HepG2 (cell line): ENCODE data around the gene ATP8A1. TPM values are rescaled to one million over a fixed set of nuclear protein-coding genes. Genes with fewer than 3 reads are reported as not detected.
A peak's percentile ranks its signal among the peaks of the same experiment; 100 is the strongest.

ENCODE experiments used
- ATAC-seq: fragments of 200-7000 bp; cut with Tn5 transposase; 3 replicates; pipeline ENCODE4 v1.9.1; 2020; ENCODE audit warnings: mild to moderate bottlenecking, moderate library complexity
- BruUV-seq: library from RNA; stranded (reverse); fragments of 400-500 nt; replicated peaks from 2 replicates; lab custom pipeline; 2021; lab: Mats Ljungman, UMichigan
- CTCF ChIA-PET: fragments of 300-600 bp; formaldehyde crosslinking; extraction: SDS; loops from one replicate; lab custom pipeline; 2021; ENCODE audit warnings: low total read pairs, inconsistent platforms, low intra/inter-chr PET ratio; lab: Yijun Ruan, JAX
- POLR2A ChIA-PET: fragments of 350-600 bp; sonication (Branson Sonifier 250); formaldehyde crosslinking; loops from one replicate; lab custom pipeline; 2020; ENCODE audit warnings: antibody characterized with exemption, inconsistent platforms; lab: Yijun Ruan, JAX
- DNase-seq: peaks from one replicate; pipeline ENCODE4 v3.0.0-alpha.2; 2015; ENCODE audit warnings: low spot score
- FAIRE-seq: peaks from 3 replicates; lab custom pipeline; 2011; peaks lifted over from hg19 to GRCh38; lab: Jason Lieb, UNC
- H2AFZ ChIP-seq: one replicate; pipeline ENCODE4 v1.6.1; 2011; ENCODE audit warnings: low read length, inconsistent platforms
- H3K27ac ChIP-seq: fragments of 300-600 bp; 3 replicates; pipeline ENCODE4 v1.8.0; 2011; ENCODE audit warnings: mixed run types, mild to moderate bottlenecking, mixed read lengths, low read length, inconsistent platforms; ENCODE audit not compliant: insufficient read depth; ENCODE audit errors: extremely low read length
- H3K27me3 ChIP-seq, 2 experiments: fragments of 200-600 bp in 1 of 2; 2 replicates in 1 of 2; 3 replicates in 1 of 2; pipeline versions ENCODE4 v1.6.0 to v1.8.0; 2011; ENCODE audit warnings: low read length in 2 of 2, mild to moderate bottlenecking in 2 of 2, moderate library complexity in 2 of 2, inconsistent platforms in 1 of 2; ENCODE audit not compliant: insufficient read depth in 2 of 2, control insufficient read depth in 1 of 2
- H3K36me3 ChIP-seq, 2 experiments: fragments of 200-600 bp in 1 of 2; replicated peaks in 1 of 2; 2 replicates in 1 of 2; 3 replicates in 1 of 2; pipeline versions ENCODE4 v1.5.1 to v1.8.0; 2011; ENCODE audit warnings: low read length in 2 of 2, inconsistent platforms in 1 of 2; ENCODE audit not compliant: insufficient read depth in 2 of 2, control insufficient read depth in 1 of 2
- H3K4me1 ChIP-seq: 2 replicates; pipeline ENCODE4 v1.5.1; 2012; ENCODE audit warnings: low read length, inconsistent platforms; ENCODE audit not compliant: insufficient read depth
- H3K4me2 ChIP-seq: 2 replicates; pipeline ENCODE4 v1.6.0; 2011; ENCODE audit warnings: low read depth, low read length, inconsistent platforms
- H3K4me3 ChIP-seq, 3 experiments: fragments of 200-600 bp in 1 of 3; sonication (generic), shearing (Covaris generic) in 1 of 3; replicated peaks in 1 of 3; 2 replicates each; pipeline ENCODE4 v1.5.1; 2011 to 2016; ENCODE audit warnings: low read length in 3 of 3, inconsistent platforms in 2 of 3, low read depth in 2 of 3, mild to moderate bottlenecking in 2 of 3, control low read depth in 1 of 3, mixed read lengths in 1 of 3; ENCODE audit not compliant: insufficient read depth in 1 of 3
- H3K79me2 ChIP-seq: one replicate; pipeline ENCODE4 v1.6.1; 2011; ENCODE audit warnings: low read length, inconsistent platforms; ENCODE audit not compliant: insufficient read depth
- H3K9ac ChIP-seq: 2 replicates; pipeline ENCODE4 v1.6.0; 2011; ENCODE audit warnings: mild to moderate bottlenecking, low read depth, low read length, inconsistent platforms; ENCODE audit not compliant: insufficient read depth
- H3K9me3 ChIP-seq: 2 replicates; pipeline ENCODE4 v1.5.1; 2012; ENCODE audit warnings: mild to moderate bottlenecking, low read length
- H4K20me1 ChIP-seq: 2 replicates; pipeline ENCODE4 v1.6.0; 2011; ENCODE audit warnings: inconsistent platforms, mild to moderate bottlenecking, low read length, moderate library complexity; ENCODE audit not compliant: insufficient read depth
- ATF5 ChIP-seq: sonication (generic); formaldehyde crosslinking; IDR thresholded peaks from 2 replicates; pipeline ENCODE4 v1.4.0; 2020; ENCODE audit warnings: mild to moderate bottlenecking, low read depth, missing genetic modification reagents
- BATF2 ChIP-seq: sonication (generic); formaldehyde crosslinking; IDR thresholded peaks from 2 replicates; pipeline ENCODE4 v1.8.0; 2022; ENCODE audit warnings: mild to moderate bottlenecking, missing genetic modification reagents, moderate library complexity
- E2F5 ChIP-seq: sonication (generic); formaldehyde crosslinking; conservative IDR thresholded peaks from 2 replicates; pipeline ENCODE4 v1.4.0; 2020; ENCODE audit warnings: missing genetic modification reagents
- HNF1B ChIP-seq: sonication (generic); formaldehyde crosslinking; IDR thresholded peaks from 2 replicates; pipeline ENCODE4 v1.5.1; 2020; ENCODE audit warnings: mild to moderate bottlenecking, moderate library complexity, missing genetic modification reagents
- KDM2A ChIP-seq: sonication (generic); formaldehyde crosslinking; IDR thresholded peaks from 2 replicates; pipeline ENCODE4 v1.4.0; 2020; ENCODE audit warnings: low read depth, missing genetic modification reagents, borderline replicate concordance
- MEF2D ChIP-seq: sonication (generic); formaldehyde crosslinking; IDR thresholded peaks from 2 replicates; pipeline ENCODE4 v1.5.1; 2020; ENCODE audit warnings: mild to moderate bottlenecking, missing genetic modification reagents
- MTF2 ChIP-seq: sonication (generic); formaldehyde crosslinking; IDR thresholded peaks from 2 replicates; pipeline ENCODE4 v1.5.0; 2020; ENCODE audit warnings: missing genetic modification reagents, borderline replicate concordance
- MXD3 ChIP-seq: IDR thresholded peaks from 2 replicates; pipeline ENCODE4 v1.6.1; 2016; ENCODE audit warnings: mild to moderate bottlenecking, missing biosample characterization, missing genetic modification reagents
- NFATC3 ChIP-seq: sonication (generic); formaldehyde crosslinking; IDR thresholded peaks from 2 replicates; pipeline ENCODE4 v1.5.1; 2020; ENCODE audit warnings: mild to moderate bottlenecking, missing genetic modification reagents
- NFYC ChIP-seq: IDR thresholded peaks from 2 replicates; pipeline ENCODE4 v1.6.1; 2016; ENCODE audit warnings: missing genetic modification reagents, missing compliant biosample characterization
- NPAS2 ChIP-seq: sonication (generic); formaldehyde crosslinking; IDR thresholded peaks from 2 replicates; pipeline ENCODE4 v1.8.0; 2022; ENCODE audit warnings: mild to moderate bottlenecking, missing genetic modification reagents, borderline replicate concordance
- SNRNP70 ChIP-seq: fragments of 200-400 bp; formaldehyde crosslinking; IDR thresholded peaks from 2 replicates; pipeline ENCODE4 v1.6.1; 2017; ENCODE audit warnings: mild to moderate bottlenecking, low read depth, low read length, moderate library complexity
- TFE3 ChIP-seq: IDR thresholded peaks from 2 replicates; pipeline ENCODE4 v1.6.1; 2016
- U2AF1 ChIP-seq: fragments of 200-400 bp; formaldehyde crosslinking; optimal IDR thresholded peaks from 2 replicates; pipeline ENCODE3; 2017; ENCODE audit warnings: mild to moderate bottlenecking, low read depth, low read length
- ZNF124 ChIP-seq: sonication (generic); formaldehyde crosslinking; IDR thresholded peaks from 2 replicates; pipeline ENCODE4 v1.4.0; 2020; ENCODE audit warnings: missing genetic modification reagents
- WGBS: methylation state at CpG from one replicate; pipeline ENCODE4 v1.1.6; 2017; ENCODE audit warnings: low lambda C conversion rate; 5-methylcytosine and 5-hydroxymethylcytosine counted together
- in situ Hi-C: cut with HindIII; loops from 2 replicates; pipeline ENCODE4 v1.10.0; 2017; ENCODE audit warnings: low pct_unique_long_range_greater_than_20kb; ENCODE audit not compliant: extremely low pct_ligation_motif_present
- intact Hi-C: fragments of 100-400 bp; cut with micrococcal nuclease; formaldehyde crosslinking; loops from one replicate; pipeline ENCODE4 v1.10.0; 2022; ENCODE audit not compliant: unreplicated experiment
- polyA plus RNA-seq, 8 experiments: library from polyadenylated mRNA; depleted of rRNA in 3 of 8; stranded (reverse) in 7 of 8; unstranded in 1 of 8; fragments of >200 nt; fragmentation: Illumina TruSeq in 4 of 8; extraction: Trizol in 4 of 8; gene quantifications; 2 replicates each; pipeline versions ENCODE4 v1.2.1 to v1.2.3, GENCODE V29; 2011 to 2016; ENCODE audit warnings: low read depth in 4 of 8, missing spikeins in 1 of 8, mixed read lengths in 1 of 8; ENCODE audit not compliant: insufficient read depth in 1 of 8
- total RNA-seq, 5 experiments: library from RNA; depleted of rRNA; stranded (reverse); fragments of >200 nt; fragmentation: Illumina TruSeq; extraction: Trizol; gene quantifications; 2 replicates each; pipeline ENCODE4 v1.2.3, GENCODE V29; 2016; ENCODE audit warnings: low read depth in 1 of 5

The ATP8A1 gene
- total and polyA plus RNA-seq, 2 of the 13 experiments (the other 11 are each of a cell fraction or from before 2014, with no cell fraction given): 1.7 to 6.2 TPM

- no peaks in the 10 kb centered on the region for H4K20me1 ChIP-seq
- no peaks in the 10 kb centered on the region for H3K36me3 ChIP-seq
- 52% methylated on average over 8 of the region's 8 CpGs for WGBS
- no TSS peak for BruUV-seq
- DNase-seq (no peak), ATAC-seq (no peak), FAIRE-seq (no peak)
- no peak overlapping the region for H3K27ac ChIP-seq
- no peak overlapping the region for H3K4me3 ChIP-seq
- no peak overlapping the region for H3K9ac ChIP-seq
- H3K4me2 ChIP-seq: 0 out of 2 replicates have a peak overlapping the region, but pooled peaks have one; percentile 95
- in situ Hi-C loops: no loop called here
- no peak overlapping the region for H2AFZ ChIP-seq
- intact Hi-C loops: no loop called here
- POLR2A ChIA-PET: no interaction called here
- no peaks in the 10 kb centered on the region for H3K27me3 ChIP-seq
- H3K79me2 ChIP-seq: no peaks in the 10 kb centered on the region
- no peaks in the 10 kb centered on the region for H3K9me3 ChIP-seq
- CTCF ChIA-PET: no interaction called here
- H3K4me1 ChIP-seq: peaks cover 44% of the 10 kb centered on the region
- TF ChIP-seq KDM2A (no peak), MTF2 (CRISPR knock-in tag) (no peak), E2F5 (CRISPR knock-in tag) (no peak), MEF2D (CRISPR knock-in tag) (no peak), U2AF1 (no peak), TFE3 (CRISPR knock-in tag) (no peak), NPAS2 (CRISPR knock-in tag) (no peak), NFATC3 (CRISPR knock-in tag) (no peak), MXD3 (no peak), NFYC (no peak), HNF1B (no peak), BATF2 (CRISPR knock-in tag) (no peak), ATF5 (CRISPR knock-in tag) (no peak), ZNF124 (CRISPR knock-in tag) (no peak), SNRNP70 (no peak)
Measured at GRCh38 chr4:42653626-42654560, 3.0 kb downstream of the ATP8A1 start.
